Omental fat pad (tissue), 4 donors: Measurements from ENCODE around the gene NUMB. TPM values are rescaled to one million over a fixed set of nuclear protein-coding genes. Genes with fewer than 3 reads are reported as not detected.

ENCODE experiments used
- ATAC-seq: fragments of 150-250 bp; one replicate; pipeline ENCODE4 v1.9.1; 2016; ENCODE audit warnings: mild to moderate bottlenecking, moderate library complexity; ENCODE audit not compliant: low FRiP score
- DNase-seq: peaks from one replicate; pipeline ENCODE4 v3.0.0-alpha.2; 2019; ENCODE audit warnings: low spot score
- total RNA-seq, 4 donors: library from RNA; depleted of rRNA; stranded (reverse); fragments of >200 nt; gene quantifications; one replicate each; pipeline ENCODE4 v1.1.0, GENCODE V29; 2016
- TF ChIP-seq, protein P1 (sequence below), 3 donors: fragments of 450-650 bp; IDR thresholded peaks; one replicate each; pipeline ENCODE4 v1.5.1; 2016 to 2017; ENCODE audit warnings: antibody characterized with exemption in 3 of 3, mild to moderate bottlenecking in 3 of 3, moderate library complexity in 2 of 3

The NUMB gene
- total RNA-seq, 4 donors from 2014 or later, result 48.2 to 95.4 (median 62.8) TPM

DNA sequence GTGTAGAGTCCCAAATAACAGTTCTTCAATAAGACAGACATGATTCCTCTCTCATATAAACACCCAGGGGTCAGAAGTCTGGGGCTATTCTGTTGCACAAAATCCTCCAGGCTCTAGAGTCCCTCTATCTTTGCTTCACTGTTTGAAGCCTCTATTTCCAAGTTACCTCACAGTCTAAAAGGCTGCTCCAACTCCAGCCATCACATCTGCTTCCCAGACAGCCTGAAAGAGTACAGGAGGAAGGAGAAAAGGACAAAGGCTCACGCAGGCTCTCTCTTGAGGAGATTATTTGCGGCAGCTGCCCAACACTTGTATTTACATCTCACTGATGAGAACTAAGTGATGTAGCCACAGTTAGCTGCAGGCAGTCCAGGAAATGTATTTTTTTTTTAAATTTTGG, 214.6 kb downstream of the NUMB start:
- TF ChIP-seq, protein P1, sequence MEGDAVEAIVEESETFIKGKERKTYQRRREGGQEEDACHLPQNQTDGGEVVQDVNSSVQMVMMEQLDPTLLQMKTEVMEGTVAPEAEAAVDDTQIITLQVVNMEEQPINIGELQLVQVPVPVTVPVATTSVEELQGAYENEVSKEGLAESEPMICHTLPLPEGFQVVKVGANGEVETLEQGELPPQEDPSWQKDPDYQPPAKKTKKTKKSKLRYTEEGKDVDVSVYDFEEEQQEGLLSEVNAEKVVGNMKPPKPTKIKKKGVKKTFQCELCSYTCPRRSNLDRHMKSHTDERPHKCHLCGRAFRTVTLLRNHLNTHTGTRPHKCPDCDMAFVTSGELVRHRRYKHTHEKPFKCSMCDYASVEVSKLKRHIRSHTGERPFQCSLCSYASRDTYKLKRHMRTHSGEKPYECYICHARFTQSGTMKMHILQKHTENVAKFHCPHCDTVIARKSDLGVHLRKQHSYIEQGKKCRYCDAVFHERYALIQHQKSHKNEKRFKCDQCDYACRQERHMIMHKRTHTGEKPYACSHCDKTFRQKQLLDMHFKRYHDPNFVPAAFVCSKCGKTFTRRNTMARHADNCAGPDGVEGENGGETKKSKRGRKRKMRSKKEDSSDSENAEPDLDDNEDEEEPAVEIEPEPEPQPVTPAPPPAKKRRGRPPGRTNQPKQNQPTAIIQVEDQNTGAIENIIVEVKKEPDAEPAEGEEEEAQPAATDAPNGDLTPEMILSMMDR (IDR thresholded peaks at IDR 0.05), result no peak
- ATAC-seq (no peak), DNase-seq (no peak)

DNA sequence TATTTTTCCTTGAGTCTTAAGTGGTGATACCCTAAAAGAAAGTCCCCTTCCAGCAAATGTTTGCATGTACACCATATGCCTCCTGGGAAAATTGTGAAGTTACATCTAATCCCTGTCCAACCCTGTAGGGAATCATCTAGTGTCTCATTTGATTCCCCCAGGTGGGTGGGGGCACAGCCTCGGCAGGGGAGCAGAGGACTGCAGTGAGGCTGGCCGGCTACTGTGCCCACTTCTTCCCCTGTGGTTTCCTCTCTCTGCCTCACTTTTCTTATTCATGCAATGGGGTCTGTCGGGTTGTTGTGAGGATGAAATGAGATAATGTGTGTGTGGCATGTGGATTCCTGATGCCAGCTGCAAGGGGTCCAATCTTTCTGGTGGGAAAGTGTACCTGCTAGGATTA, 215.0 kb downstream of the NUMB start:
- TF ChIP-seq, protein P1 (IDR thresholded peaks at IDR 0.05), result no peak
- DNase-seq, result no peak
- ATAC-seq, result no peak

DNA sequence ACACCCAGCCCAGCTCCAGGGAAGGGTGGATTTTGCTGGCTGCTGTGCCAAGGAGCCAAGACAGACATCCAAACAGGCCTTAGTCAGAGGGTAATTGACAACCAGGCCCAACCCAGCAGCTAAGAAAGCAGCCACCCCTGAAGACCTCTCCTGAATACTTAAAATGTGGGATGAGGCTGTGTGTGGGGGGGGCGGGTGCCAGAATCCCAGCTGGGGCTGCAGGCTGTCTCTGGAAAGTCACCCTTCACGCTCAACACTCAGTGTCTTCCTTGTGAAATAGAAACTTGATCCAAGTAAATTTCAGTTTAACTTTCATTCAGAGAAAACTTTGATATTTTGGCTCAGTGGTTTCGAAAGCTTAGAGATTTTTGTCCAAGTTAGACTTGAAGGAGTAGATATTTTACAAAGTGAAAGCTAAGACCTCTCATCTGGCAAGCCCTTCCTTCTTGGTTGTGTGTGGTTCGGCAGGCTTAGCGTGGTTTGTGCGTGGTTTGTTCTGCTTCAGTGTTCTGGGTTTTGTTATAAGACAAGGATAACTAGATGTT, 215.9 kb downstream of the NUMB start:
- TF ChIP-seq, protein P1 (IDR thresholded peaks at IDR 0.05), result no peak
- ATAC-seq (no peak), DNase-seq (no peak)

DNA sequence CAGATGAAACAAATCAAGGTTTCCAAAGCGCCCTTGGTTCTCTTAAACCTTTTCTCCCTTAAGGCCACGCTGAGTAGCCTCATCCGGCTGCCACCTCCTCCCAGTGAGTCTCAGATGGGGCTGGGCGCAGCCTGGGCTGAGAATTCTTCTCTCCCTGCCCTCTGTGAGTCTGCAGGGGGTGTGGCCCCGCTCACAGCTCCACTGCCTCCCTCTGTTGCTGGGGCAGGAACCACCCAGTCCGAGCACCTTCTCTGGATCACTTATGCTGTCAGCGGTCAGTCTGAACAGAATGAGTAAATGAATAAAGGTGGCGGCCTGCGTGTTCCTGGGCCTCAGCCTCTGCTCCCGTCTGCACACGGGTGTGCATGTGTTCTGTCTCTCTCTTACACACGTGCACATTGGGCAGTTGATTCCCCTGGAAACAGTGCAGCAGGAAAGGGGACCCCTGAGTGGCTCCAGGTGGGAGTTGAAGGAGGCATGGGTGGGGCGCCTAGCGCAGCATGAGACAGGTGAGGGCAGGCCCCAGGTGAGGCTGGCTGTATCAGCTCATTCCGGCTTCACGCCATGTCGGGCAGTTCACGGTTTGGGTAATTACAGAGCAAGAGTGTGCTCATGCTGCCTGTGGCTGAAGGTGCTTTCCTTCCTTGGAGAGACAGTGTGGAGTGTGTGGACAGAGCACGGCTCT, 216.7 kb downstream of the NUMB start:
- DNase-seq (no peak), ATAC-seq (no peak)
- TF ChIP-seq, protein P1 (IDR thresholded peaks at IDR 0.05), result no peak

DNA sequence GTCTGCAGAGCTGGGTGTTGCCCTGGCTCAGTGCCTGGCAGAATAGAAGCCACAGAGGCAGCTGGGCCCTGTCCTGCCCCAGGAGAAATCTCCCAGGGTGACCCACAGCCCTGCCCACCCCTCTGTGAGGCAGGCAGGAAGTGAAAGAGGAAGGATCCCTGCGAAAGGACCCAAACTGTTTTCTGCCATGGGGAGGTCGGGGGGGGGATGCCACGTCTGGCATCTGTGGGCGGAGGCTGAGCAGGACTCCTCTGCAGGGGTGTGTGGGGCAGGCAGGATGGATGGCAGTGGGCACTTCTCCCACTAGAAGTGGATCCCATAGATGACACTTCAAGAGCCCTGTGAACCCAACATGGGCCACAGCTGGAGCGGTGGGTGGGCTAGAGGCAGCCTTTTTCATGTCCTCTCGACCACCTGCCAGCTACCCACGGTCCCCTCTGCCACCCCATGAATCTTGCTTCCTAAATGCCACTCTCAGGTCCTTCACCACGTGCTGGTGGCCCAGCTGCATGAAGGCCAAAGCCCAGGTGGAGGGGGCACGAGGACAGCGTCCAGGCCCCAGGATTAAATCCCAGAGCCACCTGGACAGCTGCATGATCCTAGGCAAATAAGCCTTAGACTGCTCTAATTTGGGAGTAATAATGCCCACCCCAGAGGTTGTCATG, 217.4 kb downstream of the NUMB start:
- TF ChIP-seq, protein P1 (IDR thresholded peaks at IDR 0.05), result no peak
- ATAC-seq, result no peak
- no peak for DNase-seq

DNA sequence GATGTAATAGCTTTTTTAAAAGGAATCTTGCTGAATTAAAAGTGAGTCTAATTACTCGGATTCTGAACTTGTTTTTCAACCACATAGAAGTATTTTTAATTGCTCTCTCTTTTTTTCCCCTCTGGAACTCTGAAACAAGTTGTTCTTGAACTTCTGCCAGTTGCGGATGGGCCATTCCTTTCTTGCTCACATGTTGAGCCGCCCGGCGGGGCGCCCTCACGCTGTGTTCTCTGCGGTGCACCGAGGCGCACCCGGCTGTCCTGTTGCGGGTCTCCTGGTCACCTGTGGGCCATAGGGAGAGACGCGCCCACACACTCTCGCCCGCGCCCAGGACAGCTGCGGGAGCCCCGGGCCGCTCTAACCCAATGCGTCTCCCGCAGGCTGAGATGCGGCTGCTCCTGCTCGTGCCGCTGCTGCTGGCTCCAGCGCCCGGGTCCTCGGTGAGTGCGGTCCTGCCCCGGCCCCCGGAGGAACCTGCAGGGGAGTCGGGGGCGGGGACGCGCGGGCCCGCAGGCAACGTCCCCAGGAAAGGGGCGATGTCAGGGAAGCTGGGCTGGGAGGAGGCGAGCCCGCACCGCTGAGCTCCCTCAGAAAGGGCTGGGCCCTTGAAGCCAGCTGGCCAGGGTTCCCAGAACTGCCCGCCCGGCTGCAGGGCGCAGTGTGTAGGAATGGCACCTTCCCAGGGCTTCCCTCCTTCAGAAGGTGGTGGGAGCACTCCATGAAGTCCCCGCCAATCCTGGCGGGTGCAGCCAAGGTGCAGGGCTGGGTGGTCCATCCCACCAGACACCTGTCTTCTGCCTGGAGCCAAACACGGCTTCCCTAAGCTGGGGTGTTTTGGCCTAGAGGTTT, 218.7 kb downstream of the NUMB start:
- DNase-seq, result no peak
- TF ChIP-seq, protein P1 (IDR thresholded peaks at IDR 0.05), result no peak
- ATAC-seq, result no peak
